AG10803 (cell line): ENCODE results near the gene KCNAB1.
A peak's percentile ranks its signal among the peaks of the same experiment; 100 is the strongest.

Experiments
- DNase-seq: peaks from one replicate; pipeline ENCODE4 v3.0.0; 2010; ENCODE audit warnings: low read depth
- H3K4me3 ChIP-seq: 2 replicates; pipeline ENCODE4 v1.5.1; 2011; ENCODE audit warnings: mild to moderate bottlenecking, low read length, control low read depth
- CTCF ChIP-seq: conservative IDR thresholded peaks from 2 replicates; pipeline ENCODE4 v1.5.1; 2011; ENCODE audit warnings: mild to moderate bottlenecking, low read length, control low read depth, inconsistent platforms

Gene KCNAB1

GRCh38 chr3:156407617-156408225 is 287.3 kb downstream of the KCNAB1 start:
- no peak for DNase-seq
- TF ChIP-seq CTCF: no peak

GRCh38 chr3:156409694-156410093 is 289.3 kb downstream of the KCNAB1 start:
- TF ChIP-seq CTCF: no peak
- no peak for DNase-seq
- H3K4me3 ChIP-seq: no peak overlapping the region

More at GRCh38 chr3:156407617-156408225, 287.3 kb downstream of the KCNAB1 start:
- H3K4me3 ChIP-seq: no peak overlapping the region

GRCh38 chr3:156412600-156412999 is 292.2 kb downstream of the KCNAB1 start:
- H3K4me3 ChIP-seq: no peak overlapping the region
- TF ChIP-seq CTCF: no peak
- DNase-seq: no peak

GRCh38 chr3:156413293-156413892 is 293.0 kb downstream of the KCNAB1 start:
- no peak overlapping the region for H3K4me3 ChIP-seq
- DNase-seq: no peak
- TF ChIP-seq CTCF: no peak

- no peak overlapping the region for H3K4me3 ChIP-seq
- TF ChIP-seq CTCF: no peak
- DNase-seq: peak; percentile 30
Observed at GRCh38 chr3:156416846-156417558, 296.6 kb downstream of the KCNAB1 start.

GRCh38 chr3:156417559-156418132 is 297.3 kb downstream of the KCNAB1 start:
- no peak for TF ChIP-seq CTCF
- H3K4me3 ChIP-seq: no peak overlapping the region
- no peak for DNase-seq
